ENCODE data around the gene ELF3.
"Not testable (repeated sequence)": the region's sequence is repeated elsewhere in the genome, so short reads cannot be mapped to it uniquely, and the experiment has no call there.

Gene ELF3

DNA sequence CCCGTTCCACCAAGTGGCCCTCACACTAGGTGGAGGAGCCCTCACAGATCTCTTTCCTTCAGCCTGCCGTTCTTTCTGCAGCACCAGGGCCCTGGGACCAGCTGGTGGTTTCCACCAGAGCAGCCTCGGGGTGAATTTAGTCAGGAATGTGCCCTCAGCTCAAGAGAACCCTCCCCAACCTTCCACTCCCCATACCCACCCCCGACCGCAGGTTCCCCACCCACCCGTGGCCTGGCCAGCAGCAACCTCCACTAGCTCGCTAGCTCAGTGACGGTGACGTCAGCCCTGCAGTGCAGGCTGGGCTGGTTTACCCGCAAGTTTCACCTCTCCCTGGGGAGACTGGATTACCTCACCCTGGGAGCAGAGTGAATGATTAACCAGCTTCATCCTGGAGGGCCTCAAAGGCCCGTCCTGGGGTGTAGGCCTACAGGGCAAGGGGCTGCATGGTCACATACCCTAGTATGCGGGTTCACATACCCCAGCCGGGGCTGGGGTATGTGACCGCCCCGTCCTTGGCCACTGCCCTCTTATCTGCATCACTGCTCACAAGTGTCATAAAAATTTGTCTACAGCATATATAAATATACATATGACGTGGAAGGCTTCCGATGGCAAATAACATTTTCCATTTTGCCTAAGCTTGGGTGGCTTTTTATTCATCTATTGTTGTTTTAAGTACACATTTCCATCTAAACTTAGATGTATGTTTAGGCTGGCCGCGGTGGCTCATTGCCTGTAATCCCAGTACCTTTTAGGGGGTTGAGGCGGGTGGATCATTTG lies 24.5 kb downstream of the ELF3 start:
- no peak for DNase-seq (ENCODE audit: low read depth)

DNA sequence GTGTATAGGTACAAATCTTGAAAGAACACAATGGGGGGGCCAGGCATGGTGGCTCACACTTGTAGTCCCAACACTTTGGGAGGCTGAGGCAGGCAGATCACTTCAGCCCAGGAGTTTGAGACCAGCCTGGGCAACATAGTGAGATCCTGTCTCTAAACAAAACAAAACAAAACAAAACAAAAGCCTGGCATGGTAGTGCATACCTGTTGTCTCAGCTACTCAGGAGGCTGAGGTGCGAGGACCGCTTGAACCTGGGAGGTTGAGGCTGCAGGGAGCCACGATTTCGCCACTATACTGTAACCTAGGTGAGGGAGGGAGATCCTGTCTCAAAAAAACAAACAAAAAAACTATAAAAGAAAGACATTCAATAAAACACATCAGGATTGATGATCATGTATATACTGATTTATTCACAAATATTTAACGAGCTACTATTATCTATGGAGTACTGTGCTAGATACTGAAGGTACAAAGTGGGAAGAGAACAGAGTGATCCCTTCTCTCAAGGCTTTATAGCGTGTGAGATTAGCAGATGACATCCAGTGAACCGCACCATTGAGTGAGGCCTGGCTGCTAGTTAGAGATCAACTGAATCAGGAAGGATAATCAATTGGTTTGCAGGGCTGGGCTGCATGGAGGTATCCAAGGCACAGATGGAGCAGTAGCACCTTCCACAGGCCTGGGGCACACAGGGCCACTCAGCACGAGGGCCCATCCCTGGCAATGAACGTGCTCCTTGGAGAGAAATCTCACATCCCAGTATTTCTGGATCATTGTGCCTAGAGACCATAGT lies 26.4 kb downstream of the ELF3 start:
- no peak for DNase-seq (ENCODE audit: low read depth)

DNA sequence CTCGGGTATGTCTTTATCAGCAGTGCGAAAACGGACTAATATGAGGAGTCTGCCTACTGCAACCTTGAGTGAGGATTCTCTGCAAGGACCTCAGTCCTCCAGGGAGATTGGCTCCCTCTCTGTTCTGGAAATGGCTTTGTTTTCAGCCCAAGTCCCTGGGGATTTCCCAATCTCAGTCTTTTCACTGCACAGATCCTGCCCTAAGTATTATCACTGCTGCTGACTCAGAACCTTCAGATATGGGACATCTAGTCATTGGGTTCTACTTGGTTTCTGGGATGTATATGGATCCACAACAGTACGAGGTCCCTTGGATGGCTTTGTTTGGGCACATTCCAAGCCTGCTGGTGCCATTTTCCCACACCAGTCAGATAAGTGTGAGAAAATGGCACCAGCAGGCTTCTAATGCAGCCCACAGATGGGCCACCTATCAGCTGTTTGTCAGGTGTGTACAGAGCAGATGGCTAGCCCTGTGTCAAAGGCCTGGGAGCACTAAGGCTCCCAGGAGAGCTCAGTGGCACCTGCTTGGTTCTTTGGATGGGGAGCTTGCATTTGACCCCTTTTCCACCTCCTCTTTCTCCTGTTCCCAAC lies 27.4 kb downstream of the ELF3 start:
- no peak for DNase-seq (ENCODE audit: low read depth)

DNA sequence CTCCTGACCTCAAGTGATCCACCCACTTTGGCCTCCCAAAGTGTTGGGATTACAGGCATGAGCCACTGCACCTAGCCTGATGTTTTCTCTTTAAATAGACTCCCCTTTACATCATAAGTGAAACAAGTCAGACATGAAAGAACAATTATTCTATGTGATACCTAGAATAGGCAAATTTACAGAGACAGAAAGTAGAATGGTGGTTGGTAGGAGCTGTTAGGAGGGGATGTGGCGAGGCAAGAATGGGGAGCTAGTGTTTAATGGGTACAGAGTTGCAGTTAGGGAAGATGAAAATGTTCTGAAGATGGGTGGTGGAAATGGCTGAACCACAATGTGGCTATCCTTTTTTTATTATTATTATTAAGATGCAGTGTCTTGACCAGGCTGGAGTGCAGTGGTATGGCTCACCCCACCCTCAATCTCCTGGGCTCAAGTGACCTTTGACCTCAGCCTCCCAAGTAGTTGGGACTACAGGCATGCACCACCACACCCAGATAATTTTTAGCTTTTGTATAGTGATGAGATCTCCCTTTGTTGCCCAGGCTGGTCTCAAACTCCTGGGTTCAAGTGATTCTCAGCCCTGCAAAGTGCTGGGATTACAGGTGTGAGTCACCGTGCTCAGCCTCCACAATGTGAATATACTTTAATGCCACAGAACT lies 28.4 kb downstream of the ELF3 start:
- no peak for DNase-seq (ENCODE audit: low read depth)

DNA sequence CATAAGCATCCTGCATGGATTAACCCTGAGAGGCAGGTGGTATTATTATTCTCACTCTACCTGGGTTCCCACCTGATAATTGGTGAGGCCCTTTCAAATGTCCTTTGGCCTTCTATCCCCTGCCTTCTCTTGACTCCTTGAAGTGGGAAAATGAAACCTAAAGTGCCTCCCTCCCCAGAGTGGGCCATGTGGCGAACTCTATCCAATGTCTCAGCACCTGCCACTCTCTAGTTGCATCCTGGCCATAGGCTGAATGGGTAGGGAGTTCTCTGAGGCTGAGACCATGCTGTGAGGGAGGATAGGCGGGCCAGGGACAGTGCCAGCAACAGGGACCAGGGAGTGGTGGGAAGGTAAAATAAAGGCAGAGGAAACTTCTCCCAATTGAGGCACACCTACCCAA lies 35.3 kb downstream of the ELF3 start:
- DNase-seq (ENCODE audit: low read depth): no peak

DNA sequence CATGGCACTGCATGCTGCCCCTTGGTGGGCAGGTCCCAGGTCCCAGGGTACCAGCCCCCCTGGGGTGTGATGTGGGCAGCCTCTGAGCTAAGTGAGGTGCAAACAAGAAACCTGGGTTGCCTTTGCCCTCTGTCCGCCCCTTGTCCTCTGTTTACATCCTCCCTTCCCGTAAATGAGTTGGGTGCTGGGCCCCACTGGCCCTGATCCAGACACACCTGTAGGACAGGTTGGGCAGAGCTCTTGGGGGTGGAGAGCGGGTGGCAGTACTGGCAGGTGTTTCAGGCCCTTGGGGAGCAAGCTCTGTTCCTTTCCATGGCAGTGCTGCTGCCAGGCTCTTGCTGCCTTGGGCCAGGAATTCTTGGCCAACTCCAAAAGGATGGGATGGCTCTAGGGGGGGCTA lies 35.8 kb downstream of the ELF3 start:
- no peak for DNase-seq (ENCODE audit: low read depth)

DNA sequence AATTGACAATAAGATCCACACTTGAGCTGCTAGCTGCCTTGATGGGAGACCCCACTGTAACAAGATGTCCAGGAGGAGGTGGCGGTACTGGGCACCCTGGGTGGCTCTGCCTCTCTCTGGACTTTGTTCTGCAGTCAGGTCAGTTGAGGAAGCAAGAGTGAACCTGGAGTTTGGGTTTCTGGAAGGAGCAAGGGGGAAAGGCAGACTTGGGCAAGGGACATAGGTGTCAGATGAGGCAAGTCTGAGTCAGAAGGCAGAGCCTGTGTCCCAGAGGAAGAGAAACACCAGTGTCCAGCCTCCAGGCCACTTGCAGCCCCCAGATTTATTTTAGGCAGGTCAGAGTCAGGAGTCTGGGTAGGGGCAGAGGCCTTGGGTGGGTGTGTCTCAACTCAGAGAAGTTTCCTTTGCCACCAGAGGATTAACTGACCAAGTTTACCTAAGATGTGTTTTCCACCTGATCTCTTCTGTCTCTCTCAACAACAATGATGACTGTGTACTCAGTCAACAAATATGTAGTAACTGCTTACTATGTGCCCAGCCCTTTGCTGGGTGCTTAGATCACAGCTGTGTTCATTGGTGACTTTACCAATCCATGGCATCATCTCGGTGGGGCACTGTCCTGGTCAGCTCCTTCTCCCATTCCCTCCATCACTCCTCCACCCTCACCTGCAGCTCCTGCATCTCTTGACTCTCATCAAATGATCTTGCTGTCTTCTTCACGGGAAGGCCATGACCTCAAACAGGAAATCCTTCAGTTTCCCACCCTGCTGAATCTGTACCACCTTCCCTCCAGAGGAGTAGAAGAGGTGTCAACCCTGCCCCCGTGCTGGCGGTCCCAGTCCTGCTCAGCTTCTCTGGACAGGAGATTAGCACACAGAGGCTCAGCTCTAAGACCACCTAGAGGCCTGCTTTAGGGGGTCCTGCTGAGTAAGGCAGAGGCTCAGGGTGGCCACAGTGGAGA lies 36.6 kb downstream of the ELF3 start:
- DNase-seq (ENCODE audit: low read depth): no peak

DNA sequence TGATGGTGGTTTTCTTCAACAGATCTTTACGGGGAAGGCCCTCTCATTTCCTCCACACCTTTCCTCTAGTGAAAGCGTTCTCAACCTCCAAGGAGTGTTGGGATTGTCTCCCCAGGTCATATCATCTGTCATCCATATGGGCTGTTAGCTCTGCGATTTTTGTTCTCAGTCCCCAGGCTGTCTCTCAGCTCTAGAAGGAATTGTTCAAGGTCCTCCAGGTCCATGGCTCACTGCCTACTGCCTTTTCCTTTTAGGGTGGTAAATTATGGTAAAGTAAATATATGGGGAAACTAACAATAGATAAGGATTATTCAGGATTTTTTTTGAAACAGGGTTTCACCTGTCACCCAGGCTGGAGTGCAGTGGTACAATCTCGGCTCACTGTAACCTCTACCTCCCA lies 37.6 kb downstream of the ELF3 start:
- DNase-seq (ENCODE audit: low read depth): no peak

DNA sequence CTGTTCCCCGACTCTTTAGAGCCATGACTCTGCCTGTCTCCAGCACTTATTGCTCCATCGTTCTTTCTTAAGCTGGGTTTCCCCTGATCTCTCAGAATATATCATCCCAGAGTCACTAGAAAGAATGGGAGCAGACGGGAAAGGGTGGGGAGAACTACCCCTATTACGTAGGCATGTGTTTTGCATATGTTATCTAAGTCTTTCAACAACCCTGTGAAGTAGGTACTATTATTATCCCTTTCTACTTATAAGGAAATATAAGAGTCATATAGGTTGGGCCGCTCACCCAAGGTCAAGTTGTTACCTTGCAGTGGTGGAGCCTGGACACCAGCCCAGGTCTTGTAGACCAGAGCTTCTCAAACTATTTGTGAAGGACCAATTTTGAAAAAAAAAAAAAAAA lies 38.7 kb downstream of the ELF3 start:
- no peak for DNase-seq (ENCODE audit: low read depth)

DNA sequence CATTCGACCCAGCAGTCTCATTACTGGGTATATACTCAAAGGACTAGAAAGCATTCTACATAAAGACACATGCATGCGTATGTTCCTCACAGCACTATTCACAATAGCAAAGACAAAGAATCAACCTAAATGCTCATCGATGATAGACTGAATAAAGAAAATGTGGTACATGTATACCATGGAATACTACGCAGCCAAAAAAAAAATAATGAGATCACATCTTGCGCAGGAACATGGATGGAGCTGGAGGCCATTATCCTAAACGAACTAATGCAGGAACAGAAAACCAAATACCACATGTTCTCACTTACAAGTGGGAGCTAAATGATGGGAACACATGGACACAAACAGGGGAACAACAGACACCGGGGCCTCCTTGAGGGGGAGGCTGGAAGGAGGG lies 43.7 kb downstream of the ELF3 start:
- DNase-seq (ENCODE audit: low read depth): no peak

DNA sequence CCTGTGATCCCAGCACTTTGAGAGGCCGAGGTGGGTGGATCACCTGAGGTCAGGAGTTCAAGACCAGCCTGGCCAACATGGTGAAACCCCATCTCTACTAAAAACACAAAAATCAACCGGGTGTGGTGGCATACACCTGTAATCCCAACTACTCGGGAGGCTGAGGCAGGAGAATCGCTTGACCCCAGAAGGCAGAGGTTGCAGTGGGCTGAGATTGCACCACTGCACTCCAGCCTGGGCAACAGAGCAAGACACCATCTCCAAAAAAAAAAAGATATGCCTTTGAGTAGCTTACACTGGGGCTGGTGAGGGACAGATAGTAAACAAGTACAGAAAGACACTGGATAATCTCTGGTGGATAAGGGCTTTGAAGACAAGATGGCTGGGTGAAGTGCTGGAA lies 44.3 kb downstream of the ELF3 start:
- not testable (repeated sequence) for DNase-seq (ENCODE audit: low read depth)

DNA sequence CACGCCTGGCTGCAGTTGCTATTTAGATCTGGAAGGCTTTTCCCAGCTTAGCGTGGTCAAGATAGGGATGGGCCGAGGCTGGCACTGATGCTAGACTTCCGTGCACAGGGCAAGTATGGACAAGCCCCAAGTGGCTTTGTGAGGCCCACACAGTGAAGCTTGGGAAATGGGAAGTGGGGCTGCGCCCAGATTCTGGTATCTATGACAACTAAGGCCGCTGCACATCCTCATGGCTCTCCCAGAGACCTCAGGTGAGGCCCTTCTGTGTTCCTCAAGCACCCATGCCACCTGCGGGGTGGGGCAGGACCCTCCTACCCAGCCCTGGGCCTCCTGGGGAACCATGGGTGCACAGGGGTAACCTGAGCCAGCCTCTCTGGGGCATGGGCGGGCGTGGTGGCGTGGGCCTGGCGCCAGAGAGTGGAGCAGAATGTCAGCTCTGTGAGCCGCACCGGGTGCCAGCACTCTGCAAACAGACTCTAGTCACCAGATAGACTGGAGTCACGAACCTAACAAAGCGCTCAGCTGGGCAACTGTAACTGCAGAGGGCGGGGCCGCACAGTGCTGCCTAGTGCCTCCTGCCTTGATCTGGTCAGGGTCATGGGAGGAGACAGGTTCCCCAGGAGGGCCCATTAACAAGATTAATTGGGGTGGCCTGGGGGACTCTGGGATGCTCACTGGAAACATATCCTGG lies 46.4 kb downstream of the ELF3 start:
- DNase-seq (ENCODE audit: low read depth): no peak

DNA sequence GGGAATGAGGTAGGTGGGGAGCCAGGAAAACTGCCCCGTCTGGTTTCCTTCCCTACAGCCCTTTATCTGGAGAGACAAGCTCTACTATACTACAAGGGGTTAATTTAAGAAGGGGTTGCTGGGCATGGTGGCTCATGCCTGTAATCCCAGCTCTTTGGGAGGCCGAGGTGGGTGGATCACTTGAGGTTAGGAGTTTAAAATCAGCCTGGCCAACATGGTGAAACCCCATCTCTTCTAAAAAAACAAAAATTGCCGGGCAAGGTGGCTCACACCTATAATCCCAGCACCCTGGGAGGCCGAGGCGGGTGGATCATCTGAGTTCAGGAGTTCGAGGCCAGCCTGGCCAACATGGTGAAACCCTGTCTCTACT lies 46.9 kb downstream of the ELF3 start:
- DNase-seq (ENCODE audit: low read depth): not testable (repeated sequence)

DNA sequence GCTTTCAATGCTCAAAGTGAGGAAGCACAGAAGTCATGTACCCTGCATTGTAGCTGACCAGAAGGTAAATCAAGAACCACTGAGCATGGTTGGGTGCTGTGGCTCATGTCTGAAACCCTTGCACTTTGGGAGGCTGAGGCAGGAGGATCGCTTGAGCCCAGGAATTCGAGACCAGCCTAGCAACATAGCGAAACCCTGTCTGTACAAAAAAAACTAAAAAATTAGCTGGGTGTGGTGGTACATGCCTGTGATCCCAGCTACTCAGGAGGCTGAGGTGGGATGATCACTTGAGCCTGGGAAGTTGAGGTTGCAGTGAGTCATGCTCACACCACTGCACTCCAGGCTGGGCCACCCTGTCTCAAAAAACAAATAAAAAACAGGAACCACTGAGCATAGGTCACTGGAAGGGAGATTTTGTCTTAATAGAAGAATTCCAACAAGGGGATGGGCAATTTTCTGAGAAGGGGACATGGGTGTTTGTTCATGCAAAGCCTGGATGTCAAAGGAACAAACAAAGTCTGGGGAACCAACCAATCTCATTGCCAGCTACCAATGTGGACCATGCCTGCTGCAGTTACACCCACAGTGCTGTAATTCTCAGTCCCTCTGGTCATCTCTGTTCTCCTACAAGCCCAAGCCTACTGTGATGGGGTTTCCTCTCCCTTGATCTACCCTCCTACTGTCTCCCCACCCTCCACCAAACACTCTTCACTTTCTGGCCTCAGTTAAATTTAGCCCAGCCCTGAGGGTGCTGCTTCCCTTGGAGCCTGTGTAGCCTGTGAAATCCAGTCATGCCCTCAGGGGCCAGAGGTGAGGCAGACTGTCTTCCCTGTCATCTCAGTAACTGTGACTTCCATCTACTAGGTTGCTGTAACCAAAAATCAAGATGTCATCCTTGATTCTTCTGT lies 47.9 kb downstream of the ELF3 start:
- DNase-seq (ENCODE audit: low read depth): no peak

DNA sequence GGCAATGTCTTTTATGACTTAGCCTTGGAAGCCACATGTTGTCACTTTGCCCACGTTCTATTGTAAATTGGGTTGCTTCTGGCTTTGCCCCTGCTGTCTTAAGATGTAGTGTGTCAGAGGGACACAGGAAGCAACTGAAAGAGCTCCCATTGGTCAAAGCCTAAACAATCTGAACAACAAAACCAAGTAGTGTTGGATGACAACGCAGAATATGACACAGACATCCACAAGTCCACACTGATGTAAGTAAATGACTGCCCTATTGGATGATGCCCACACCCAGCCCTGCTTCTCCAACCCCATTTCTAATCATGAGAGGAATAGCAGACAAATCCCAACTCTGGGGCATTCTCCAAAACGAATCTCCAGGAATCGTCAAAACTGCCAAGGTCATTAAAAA lies 50.7 kb downstream of the ELF3 start:
- no peak for DNase-seq (ENCODE audit: low read depth)

DNA sequence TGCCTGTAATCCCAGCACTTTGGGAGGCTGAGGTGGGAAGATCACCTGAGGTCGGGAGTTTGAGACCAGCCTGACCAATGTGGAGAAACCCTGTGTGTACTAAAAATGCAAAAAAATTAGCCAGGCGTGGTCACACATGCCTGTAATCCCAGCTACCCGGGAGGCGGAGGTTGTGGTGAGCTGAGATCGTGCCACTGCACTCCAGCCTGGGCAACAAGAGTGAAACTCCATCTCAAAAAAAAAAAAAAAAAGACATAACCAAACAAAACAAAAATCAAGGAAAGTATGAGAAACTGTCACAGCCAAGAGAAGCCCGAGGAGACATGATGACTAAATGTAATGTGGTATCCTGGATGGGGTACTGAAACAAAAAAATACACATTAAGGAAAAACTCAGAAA lies 51.4 kb downstream of the ELF3 start:
- not testable (repeated sequence) for DNase-seq (ENCODE audit: low read depth)

DNA sequence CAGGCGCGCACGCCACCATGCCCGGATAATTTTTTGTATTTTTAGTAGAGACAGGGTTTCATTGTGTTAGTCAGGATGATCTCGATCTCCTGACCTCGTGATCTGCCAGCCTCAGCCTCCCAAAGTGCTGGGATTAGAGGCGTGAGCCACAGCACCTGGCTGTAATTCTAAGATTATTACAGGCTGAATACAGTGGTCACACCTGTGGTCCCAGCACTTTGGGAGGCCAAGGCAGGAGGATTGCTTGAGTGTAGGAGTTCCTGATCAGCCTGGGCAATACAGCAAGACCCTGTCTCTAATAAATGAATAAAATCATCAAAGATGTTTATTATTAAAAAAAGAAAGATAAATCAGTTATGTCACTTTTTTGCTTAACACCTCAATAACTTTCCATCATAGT lies 52.2 kb downstream of the ELF3 start:
- DNase-seq (ENCODE audit: low read depth): not testable (repeated sequence)

DNA sequence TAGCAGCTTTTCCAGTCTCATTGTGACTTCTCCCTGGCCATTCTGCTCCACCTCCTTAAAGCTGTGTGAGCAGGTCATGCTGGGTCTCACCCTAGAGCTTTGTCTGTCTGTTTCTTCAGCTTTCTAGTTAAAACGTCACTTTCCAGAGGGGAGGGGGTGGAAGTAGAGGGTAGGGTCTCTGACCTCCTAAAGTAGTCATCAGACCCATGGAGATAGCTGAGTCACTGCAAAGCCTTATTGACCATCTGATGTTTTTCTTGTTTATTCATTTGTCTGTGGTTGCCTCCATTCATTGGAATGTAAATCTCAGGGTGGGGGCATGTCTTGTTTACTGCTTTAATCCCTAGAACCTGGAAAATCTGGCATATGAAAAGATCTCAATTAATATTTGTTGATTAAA lies 52.7 kb downstream of the ELF3 start:
- DNase-seq (ENCODE audit: low read depth): no peak

DNA sequence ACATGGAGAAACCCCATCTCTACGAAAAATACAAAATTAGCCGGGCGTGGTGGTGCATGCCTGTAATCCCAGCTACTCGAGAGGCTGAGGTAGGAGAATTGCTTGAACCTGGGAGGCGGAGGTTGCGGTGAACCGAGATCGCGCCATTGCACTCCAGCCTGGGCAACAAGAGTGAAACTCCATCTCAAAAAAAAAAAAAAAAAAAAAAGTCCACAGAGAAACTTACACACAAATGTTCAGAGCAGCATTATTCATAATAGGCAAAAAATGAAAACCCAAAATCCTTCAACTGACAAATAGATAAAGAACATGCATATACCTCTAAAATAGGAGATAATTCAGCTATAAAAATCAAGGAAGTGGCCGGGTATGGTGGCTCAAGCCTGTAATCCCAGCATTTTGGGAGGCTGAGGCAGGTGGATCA lies 54.5 kb downstream of the ELF3 start:
- DNase-seq (ENCODE audit: low read depth): not testable (repeated sequence)

Measured in stimulated activated CD8-positive, alpha-beta memory T cell treated with anti-CD3 and anti-CD28 coated beads, Interleukin-15, amount 100 ng/mL, for 24 hours (primary cell).